OCI-LY1 (cell line): ENCODE data around the gene CDX2.

Experiments used
- H2AFZ ChIP-seq: fragments of 200-600 bp; sonication (generic), shearing (Covaris generic); 2 replicates; pipeline ENCODE4 v1.6.0; 2014; ENCODE audit warnings: antibody characterized with exemption, mild to moderate bottlenecking, low read length
- H3F3A ChIP-seq: fragments of 200-600 bp; sonication (generic), shearing (Covaris generic); 2 replicates; pipeline ENCODE4 v1.6.0; 2014; ENCODE audit warnings: mild to moderate bottlenecking, antibody characterized with exemption, low read length, moderate library complexity; ENCODE audit not compliant: insufficient read depth
- H3K27ac ChIP-seq: fragments of 200-600 bp; sonication (generic); 2 replicates; pipeline ENCODE4 v1.5.1; 2014; ENCODE audit warnings: low read length, mixed run types, mild to moderate bottlenecking, low read depth; ENCODE audit not compliant: poor library complexity, severe bottlenecking
- H3K27me3 ChIP-seq: fragments of 200-600 bp; sonication (generic); 2 replicates; pipeline ENCODE4 v1.6.0; 2014; ENCODE audit warnings: antibody characterized with exemption, mild to moderate bottlenecking, low read length, moderate library complexity; ENCODE audit not compliant: insufficient read depth
- H3K36me3 ChIP-seq: fragments of 200-600 bp; sonication (generic); 2 replicates; pipeline ENCODE4 v1.6.1; 2014; ENCODE audit warnings: mild to moderate bottlenecking, antibody characterized with exemption, low read length, moderate library complexity, mixed read lengths; ENCODE audit not compliant: insufficient read depth
- H3K4me1 ChIP-seq: fragments of 200-600 bp; sonication (generic); 2 replicates; pipeline ENCODE4 v1.5.1; 2014; ENCODE audit warnings: mild to moderate bottlenecking, low read length, moderate library complexity; ENCODE audit not compliant: insufficient read depth, severe bottlenecking
- H3K4me2 ChIP-seq: fragments of 200-600 bp; sonication (generic), shearing (Covaris generic); 2 replicates; pipeline ENCODE4 v1.6.1; 2014; ENCODE audit warnings: low read length
- H3K4me3 ChIP-seq: fragments of 200-600 bp; sonication (generic); 2 replicates; pipeline ENCODE4 v1.5.1; 2014; ENCODE audit warnings: low read length, low read depth, mild to moderate bottlenecking, mixed read lengths; ENCODE audit not compliant: poor library complexity, severe bottlenecking
- H3K79me2 ChIP-seq: fragments of 200-600 bp; shearing (Covaris generic); 2 replicates; pipeline ENCODE4 v1.6.1; 2016; ENCODE audit warnings: mixed run types, low read length, mixed read lengths; ENCODE audit not compliant: insufficient read depth
- H3K9ac ChIP-seq: fragments of 200-600 bp; sonication (generic), shearing (Covaris generic); 2 replicates; pipeline ENCODE4 v1.6.1; 2014; ENCODE audit warnings: mild to moderate bottlenecking, low read length, mixed read lengths
- H3K9me2 ChIP-seq: fragments of 200-600 bp; sonication (generic), shearing (Covaris generic); 2 replicates; pipeline ENCODE4 v1.6.1; 2014; ENCODE audit warnings: low read depth, mild to moderate bottlenecking, low read length, mixed read lengths
- H3K9me3 ChIP-seq: fragments of 200-600 bp; shearing (Covaris generic); 2 replicates; pipeline ENCODE4 v1.6.1; 2014; ENCODE audit warnings: low read length, mixed read lengths
- H4K20me1 ChIP-seq: fragments of 200-600 bp; sonication (generic), shearing (Covaris generic); 2 replicates; pipeline ENCODE4 v1.6.0; 2016; ENCODE audit warnings: mild to moderate bottlenecking, low read length; ENCODE audit not compliant: insufficient read depth
- CTCF ChIP-seq: fragments of 200-600 bp; sonication (generic), shearing (Covaris generic); IDR thresholded peaks from 2 replicates; pipeline ENCODE4 v1.5.1; 2017; ENCODE audit warnings: mild to moderate bottlenecking, antibody characterized with exemption, low read length, moderate library complexity, mixed read lengths
- EZH2 ChIP-seq: fragments of 200-600 bp; sonication (generic), shearing (Covaris generic); IDR thresholded peaks from 2 replicates; pipeline ENCODE4 v1.8.0; 2017; ENCODE audit warnings: borderline replicate concordance, mixed run types, mild to moderate bottlenecking, antibody characterized with exemption, low read length, moderate library complexity, mixed read lengths

The CDX2 gene

GRCh38 chr13:27969082-27969865, at the start of gene CDX2:
Gene CDX2 (minus strand): TSS chr13:27969315. CDS start chr13:27969006, 309 bp downstream.
- H3K4me1 ChIP-seq, result no peaks in the 10 kb centered on the region
- no peak within 1 kb of the TSS for H3K4me2 ChIP-seq
- H3K27ac ChIP-seq, result no peak within 1 kb of the TSS
- H4K20me1 ChIP-seq, result no peaks in the 10 kb centered on the region
- H3K27me3 ChIP-seq, result no peaks in the 10 kb centered on the region
- no peaks in the 10 kb centered on the region for H3F3A ChIP-seq
- H2AFZ ChIP-seq, result no peak within 1 kb of the TSS
- H3K9me2 ChIP-seq, result no peaks in the 10 kb centered on the region
- no peak for TF ChIP-seq EZH2
- no peak for TF ChIP-seq CTCF
- no peak within 1 kb of the TSS for H3K4me3 ChIP-seq
- no peaks in the 10 kb centered on the region for H3K9me3 ChIP-seq
- no peaks in the 10 kb centered on the region for H3K36me3 ChIP-seq
- H3K9ac ChIP-seq, result no peak within 1 kb of the TSS
- H3K79me2 ChIP-seq, result no peaks in the 10 kb centered on the region

GRCh38 chr13:28014301-28014700, 45.2 kb upstream of the CDX2 start:
- no peak overlapping the region for H3K27ac ChIP-seq
- TF ChIP-seq CTCF (no peak), EZH2 (no peak)

DNA sequence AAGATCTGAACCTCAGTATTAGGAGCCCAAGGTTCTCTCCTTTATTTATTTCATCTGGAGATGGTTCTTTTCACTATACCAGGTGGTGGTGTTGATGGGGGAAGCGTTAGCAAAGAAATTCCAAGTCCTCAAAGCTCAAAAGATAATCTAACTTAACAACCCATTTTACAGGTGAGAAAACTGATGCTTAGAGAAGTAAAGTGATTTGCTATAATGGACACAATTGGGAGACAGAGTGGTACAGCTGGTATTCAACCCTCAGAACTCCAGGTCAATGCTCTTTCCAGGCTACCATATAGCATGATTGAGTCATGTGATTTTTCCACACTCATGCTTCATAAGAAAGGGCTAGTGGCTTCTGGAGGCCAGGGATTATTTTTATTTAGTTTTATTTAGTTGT, 44.4 kb upstream of the CDX2 start:
- no peaks in the 10 kb centered on the region for H3K4me1 ChIP-seq
- H3K9ac ChIP-seq, result no peak overlapping the region
- H2AFZ ChIP-seq, result no peak overlapping the region

More at GRCh38 chr13:28014301-28014700, 45.2 kb upstream of the CDX2 start:
- no peaks in the 10 kb centered on the region for H3K9me3 ChIP-seq
- H3K4me2 ChIP-seq, result no peak overlapping the region
- no peak overlapping the region for H3K9ac ChIP-seq
- no peaks in the 10 kb centered on the region for H3K4me1 ChIP-seq
- no peaks in the 10 kb centered on the region for H3K36me3 ChIP-seq
- no peak overlapping the region for H3K4me3 ChIP-seq
- no peaks in the 10 kb centered on the region for H3K27me3 ChIP-seq
- H2AFZ ChIP-seq, result no peak overlapping the region
- H4K20me1 ChIP-seq, result no peaks in the 10 kb centered on the region
- H3F3A ChIP-seq, result no peaks in the 10 kb centered on the region
- no peaks in the 10 kb centered on the region for H3K9me2 ChIP-seq
- no peaks in the 10 kb centered on the region for H3K79me2 ChIP-seq

More for the DNA sequence above, 44.4 kb upstream of the CDX2 start:
- TF ChIP-seq EZH2, result no peak
- no peak for TF ChIP-seq CTCF
- Histone ChIP-seq H3K27me3 (no peaks in the 10 kb centered on the region), H3K9me2 (no peaks in the 10 kb centered on the region), H3K79me2 (no peaks in the 10 kb centered on the region), H3F3A (no peaks in the 10 kb centered on the region), H4K20me1 (no peaks in the 10 kb centered on the region), H3K4me2 (no peak overlapping the region), H3K9me3 (no peaks in the 10 kb centered on the region), H3K27ac (no peak overlapping the region), H3K36me3 (no peaks in the 10 kb centered on the region), H3K4me3 (no peak overlapping the region)
